Measurements from ENCODE around the gene DUSP22. TPM values are rescaled to one million over a fixed set of nuclear protein-coding genes. Genes with fewer than 3 reads are reported as not detected.

The DUSP22 gene
- polyA plus RNA-seq, 1 donor: 32.6 TPM

- no peak for DNase-seq
Measured at GRCh38 chr6:397604-398003, 105.3 kb downstream of the DUSP22 start.

GRCh38 chr6:398065-398464 is 105.8 kb downstream of the DUSP22 start:
- DNase-seq: no peak

- no peak for DNase-seq
Measured at GRCh38 chr6:398558-399078, 106.3 kb downstream of the DUSP22 start.

- DNase-seq: no peak
Measured at GRCh38 chr6:399785-400534, 107.7 kb downstream of the DUSP22 start.

- DNase-seq: no peak
Measured at GRCh38 chr6:400815-401214, 108.5 kb downstream of the DUSP22 start.

Other genes with a start within 250 kb of the DUSP22 start
- 0.56 TPM for gene IRF4, start 99.3 kb downstream of the DUSP22 start, polyA plus RNA-seq (ENCODE audit: insufficient read length)